Endothelial cell of umbilical vein (primary cell): ENCODE measurements around the gene TRIM37. TPM values are rescaled to one million over a fixed set of nuclear protein-coding genes. Genes with fewer than 3 reads are reported as not detected.
"Not testable (repeated sequence)": the region's sequence is repeated elsewhere in the genome, so short reads cannot be mapped to it uniquely, and the experiment has no call there.

ENCODE experiments used
- BruUV-seq: library from RNA; stranded (reverse); fragments of 400-500 nt; replicated peaks from 2 replicates; lab custom pipeline; 2021; lab: Mats Ljungman, UMichigan
- CTCF ChIA-PET: fragments of 300-600, 350-600 bp; sonication (Branson Sonifier 250); formaldehyde crosslinking; loops from one replicate; lab custom pipeline; 2021; ENCODE audit warnings: antibody characterized with exemption, inconsistent platforms; lab: Charles Lee
- POLR2A ChIA-PET: fragments of 300-600, 350-600 bp; sonication (Branson Sonifier 250); formaldehyde crosslinking; loops from one replicate; lab custom pipeline; 2021; ENCODE audit warnings: antibody characterized with exemption, inconsistent platforms; lab: Charles Lee
- DNase-seq: peaks from one replicate; pipeline ENCODE4 v3.0.0-alpha.2; 2011; ENCODE audit warnings: low read depth, low spot score
- FAIRE-seq: peaks from 2 replicates; lab custom pipeline; 2011; peaks lifted over from hg19 to GRCh38; lab: Jason Lieb, UNC
- H2AFZ ChIP-seq: 2 replicates; pipeline ENCODE4 v1.6.0; 2012; ENCODE audit warnings: low read depth, low read length, control low read depth, inconsistent platforms
- H3K27ac ChIP-seq: 2 replicates; pipeline ENCODE4 v1.5.1; 2011; ENCODE audit warnings: low read depth, mild to moderate bottlenecking, control low read depth, low read length, moderate library complexity; ENCODE audit not compliant: insufficient read depth
- H3K27me3 ChIP-seq, 2 experiments: 2 replicates each; pipeline versions ENCODE4 v1.6.0 to v1.6.1; 2011; ENCODE audit warnings: low read length in 2 of 2, mixed read lengths in 1 of 2; ENCODE audit not compliant: control insufficient read depth in 2 of 2, insufficient read depth in 2 of 2
- H3K36me3 ChIP-seq, 2 experiments: 2 replicates in 1 of 2; 3 replicates in 1 of 2; pipeline ENCODE4 v1.5.1; 2011; ENCODE audit warnings: low read length in 2 of 2, mild to moderate bottlenecking in 1 of 2, moderate library complexity in 1 of 2; ENCODE audit not compliant: control insufficient read depth in 2 of 2, insufficient read depth in 2 of 2; ENCODE audit errors: extremely low read depth in 1 of 2
- H3K4me1 ChIP-seq: 3 replicates; pipeline ENCODE4 v1.5.1; 2011; ENCODE audit warnings: mild to moderate bottlenecking, low read length; ENCODE audit not compliant: control insufficient read depth, insufficient read depth; ENCODE audit errors: extremely low read depth
- H3K4me2 ChIP-seq: 2 replicates; pipeline ENCODE4 v1.6.1; 2011; ENCODE audit warnings: low read length, control low read depth, mixed read lengths; ENCODE audit not compliant: insufficient read depth
- H3K4me3 ChIP-seq, 3 experiments: fragments of 200-600 bp in 1 of 3; sonication (generic), shearing (Covaris generic) in 1 of 3; replicated peaks in 1 of 3; 2 replicates each; pipeline ENCODE4 v1.5.1; 2011 to 2016; ENCODE audit warnings: control low read depth in 3 of 3, low read length in 3 of 3, mild to moderate bottlenecking in 2 of 3, inconsistent platforms in 1 of 3, low read depth in 1 of 3, moderate library complexity in 1 of 3; ENCODE audit not compliant: insufficient read depth in 1 of 3
- H3K79me2 ChIP-seq: 2 replicates; pipeline ENCODE4 v1.6.0; 2012; ENCODE audit warnings: low read length, inconsistent platforms; ENCODE audit not compliant: control insufficient read depth, insufficient read depth
- H3K9ac ChIP-seq: replicated peaks from 2 replicates; pipeline ENCODE3; 2011; ENCODE audit warnings: low read length, control low read depth; ENCODE audit not compliant: insufficient read depth; ENCODE audit errors: extremely low read depth
- H3K9me1 ChIP-seq: replicated peaks from 3 replicates; pipeline ENCODE4 v1.6.0; 2011; ENCODE audit warnings: mild to moderate bottlenecking, low read length; ENCODE audit not compliant: control insufficient read depth, insufficient read depth; ENCODE audit errors: extremely low read depth
- H3K9me3 ChIP-seq: replicated peaks from 2 replicates; pipeline ENCODE4 v1.5.1; 2012; ENCODE audit warnings: low read length, inconsistent platforms; ENCODE audit not compliant: control insufficient read depth, insufficient read depth
- H4K20me1 ChIP-seq: replicated peaks from 2 replicates; pipeline ENCODE3; 2011; ENCODE audit warnings: mild to moderate bottlenecking, low read length; ENCODE audit not compliant: control insufficient read depth, insufficient read depth; ENCODE audit errors: extremely low read depth
- MAX ChIP-seq: IDR thresholded peaks from 2 replicates; pipeline ENCODE4 v1.6.1; 2011; ENCODE audit not compliant: insufficient read depth, insufficient read length
- dilution Hi-C: fragments of 300-500 bp; cut with MboI; formaldehyde crosslinking; loops from one replicate; pipeline ENCODE4 v1.15.0; 2019; ENCODE audit warnings: low sequenced_read_pairs; ENCODE audit not compliant: extremely low pct_ligation_motif_present
- intact Hi-C: fragments of 100-400 bp; cut with micrococcal nuclease; formaldehyde crosslinking; loops from one replicate; pipeline ENCODE4 v1.10.0; 2022
- polyA plus RNA-seq, 4 experiments: library from polyadenylated mRNA; depleted of rRNA in 3 of 4; stranded (reverse) in 3 of 4; unstranded in 1 of 4; fragments of >200 nt; gene quantifications; 2 replicates each; pipeline versions ENCODE4 v1.2.1 to v1.2.3, GENCODE V29; 2011 to 2012; ENCODE audit warnings: missing spikeins in 1 of 4
- total RNA-seq: library from RNA; stranded (reverse); gene quantifications from 2 replicates; pipeline ENCODE4 v1.2.3, GENCODE V29; 2021

Gene TRIM37
- total and polyA plus RNA-seq, 2 donors (not counting 3 experiments of a cell fraction or from before 2014, with no cell fraction given): 18.8 to 41.9 TPM

GRCh38 chr17:58954358-58954757, 152.3 kb downstream of the TRIM37 start:
- BruUV-seq, H3K27ac ChIP-seq, H4K20me1 ChIP-seq, H3K9ac ChIP-seq, POLR2A ChIA-PET, intact Hi-C loops, H3K9me1 ChIP-seq, dilution Hi-C loops, H3K4me3 ChIP-seq, H2AFZ ChIP-seq, H3K36me3 ChIP-seq, H3K4me2 ChIP-seq, H3K27me3 ChIP-seq, H3K9me3 ChIP-seq, DNase-seq, FAIRE-seq, H3K79me2 ChIP-seq: not testable (repeated sequence)
- H3K4me1 ChIP-seq: peaks cover 13% of the 10 kb centered on the region
- CTCF ChIA-PET: interaction anchor here (1.2 kb wide), 1 partner anchor 11 kb away, joined by 3 read pairs; no protein-coding TSS in a partner anchor

- ChIA-PET CTCF (no interaction called here), POLR2A (no interaction called here)
- no peaks in the 10 kb centered on the region for H4K20me1 ChIP-seq
- no peak overlapping the region for H2AFZ ChIP-seq
- H3K27ac ChIP-seq: no peak overlapping the region
- no peaks in the 10 kb centered on the region for H3K9me1 ChIP-seq
- dilution Hi-C loops (no loop called here), intact Hi-C loops (no loop called here)
- BruUV-seq: no TSS peak
- H3K4me1 ChIP-seq: no peaks in the 10 kb centered on the region
- H3K4me3 ChIP-seq: no peak overlapping the region
- no peaks in the 10 kb centered on the region for H3K9me3 ChIP-seq
- no peak for TF ChIP-seq MAX
- H3K4me2 ChIP-seq: no peak overlapping the region
- H3K9ac ChIP-seq: no peak overlapping the region
- H3K27me3 ChIP-seq: no peaks in the 10 kb centered on the region
- H3K79me2 ChIP-seq: no peaks in the 10 kb centered on the region
- no peaks in the 10 kb centered on the region for H3K36me3 ChIP-seq
- FAIRE-seq (no peak), DNase-seq (no peak)
Observed at GRCh38 chr17:58947824-58948223, 158.9 kb downstream of the TRIM37 start.
